Measurements from ENCODE around the gene PHC1. TPM values are rescaled to one million over a fixed set of nuclear protein-coding genes. Genes with fewer than 3 reads are reported as not detected.

Gene PHC1
- polyA plus RNA-seq, 1 donor (not counting 4 experiments of a cell fraction or from before 2014, with no cell fraction given): 11.0 TPM

- dilution Hi-C loops (cut with MboI; ENCODE audit: extremely low pct_ligation_motif_present, low sequenced_read_pairs): no loop called here
- peak overlapping the region; percentile 12 for H3K27ac ChIP-seq (ENCODE audit: control insufficient read depth, insufficient read depth, low read length)
- peaks cover 2% of the 10 kb centered on the region for H3K79me2 ChIP-seq (ENCODE audit: control insufficient read depth, insufficient read depth, low read length)
- H2AFZ ChIP-seq (ENCODE audit: control insufficient read depth, low read length): peak overlapping the region; percentile 98
- no peaks in the 10 kb centered on the region for H4K20me1 ChIP-seq (ENCODE audit: control insufficient read depth, extremely low read depth, insufficient read depth, low read length)
- peaks cover 0 to 7% of the 10 kb centered on the region in 2 experiments for H3K36me3 ChIP-seq (ENCODE audit: control insufficient read depth in 2 of 2, extremely low read depth in 1 of 2, insufficient read depth in 2 of 2, low read length in 2 of 2)
- H3K27me3 ChIP-seq (ENCODE audit: control insufficient read depth, extremely low read depth, insufficient read depth, low read length): no peaks in the 10 kb centered on the region
- H3K4me1 ChIP-seq (ENCODE audit: control insufficient read depth, extremely low read depth, insufficient read depth, low read length): peaks cover 22% of the 10 kb centered on the region
- DNase-seq (ENCODE audit: low read depth, low spot score) (no peak), FAIRE-seq (peak; percentile 75)
- peak overlapping the region; percentile 97 for H3K4me2 ChIP-seq (ENCODE audit: control insufficient read depth, extremely low read depth, insufficient read depth, low read depth, low read length)
- peak overlapping the region; percentile 51 to 85 (median 81) for H3K4me3 ChIP-seq (ENCODE audit: control insufficient read depth in 2 of 3, extremely low read depth in 1 of 3, insufficient read depth in 2 of 3, low read depth in 1 of 3, low read length in 3 of 3)
- H3K9me3 ChIP-seq (ENCODE audit: control insufficient read depth, low read depth, low read length): no peaks in the 10 kb centered on the region
- H3K9me1 ChIP-seq (ENCODE audit: control insufficient read depth, extremely low read depth, insufficient read depth, low read length): no peaks in the 10 kb centered on the region
- H3K9ac ChIP-seq (ENCODE audit: control insufficient read depth, extremely low read depth, insufficient read depth, low read length): peak overlapping the region; percentile 69
- TF ChIP-seq CTCF (optimal IDR thresholded peaks at IDR 0.05 in 1 of 3, IDR thresholded peaks at IDR 0.05 in 1 of 3, conservative IDR thresholded peaks at IDR 0.05 in 1 of 3; ENCODE audit: extremely low read depth in 1 of 3, insufficient read depth in 2 of 3, low read length in 3 of 3) (no peak), EZH2 (IDR thresholded peaks at IDR 0.05; ENCODE audit: low read length) (no peak)
Observed at GRCh38 chr12:8914716-8915526, 612 bp downstream of the PHC1 start.

- H3K4me2 ChIP-seq (ENCODE audit: control insufficient read depth, extremely low read depth, insufficient read depth, low read depth, low read length): no peak overlapping the region
- H2AFZ ChIP-seq (ENCODE audit: control insufficient read depth, low read length): no peak overlapping the region
- H4K20me1 ChIP-seq (ENCODE audit: control insufficient read depth, extremely low read depth, insufficient read depth, low read length): no peaks in the 10 kb centered on the region
- FAIRE-seq: no peak
- peaks cover 0 to 7% of the 10 kb centered on the region in 2 experiments for H3K36me3 ChIP-seq (ENCODE audit: control insufficient read depth in 2 of 2, extremely low read depth in 1 of 2, insufficient read depth in 2 of 2, low read length in 2 of 2)
- peaks cover 22% of the 10 kb centered on the region for H3K4me1 ChIP-seq (ENCODE audit: control insufficient read depth, extremely low read depth, insufficient read depth, low read length)
- H3K27ac ChIP-seq (ENCODE audit: control insufficient read depth, insufficient read depth, low read length): no peak overlapping the region
- TF ChIP-seq CTCF (optimal IDR thresholded peaks at IDR 0.05 in 1 of 3, IDR thresholded peaks at IDR 0.05 in 1 of 3, conservative IDR thresholded peaks at IDR 0.05 in 1 of 3; ENCODE audit: extremely low read depth in 1 of 3, insufficient read depth in 2 of 3, low read length in 3 of 3) (no peak), EZH2 (IDR thresholded peaks at IDR 0.05; ENCODE audit: low read length) (no peak)
- H3K27me3 ChIP-seq (ENCODE audit: control insufficient read depth, extremely low read depth, insufficient read depth, low read length): no peaks in the 10 kb centered on the region
- H3K9ac ChIP-seq (ENCODE audit: control insufficient read depth, extremely low read depth, insufficient read depth, low read length): no peak overlapping the region
- no peak overlapping the region for H3K4me3 ChIP-seq (ENCODE audit: control insufficient read depth in 2 of 3, extremely low read depth in 1 of 3, insufficient read depth in 2 of 3, low read depth in 1 of 3, low read length in 3 of 3)
- H3K9me3 ChIP-seq (ENCODE audit: control insufficient read depth, low read depth, low read length): no peaks in the 10 kb centered on the region
- no peak for DNase-seq (ENCODE audit: low read depth, low spot score)
- dilution Hi-C loops (cut with MboI; ENCODE audit: extremely low pct_ligation_motif_present, low sequenced_read_pairs): no loop called here
- H3K79me2 ChIP-seq (ENCODE audit: control insufficient read depth, insufficient read depth, low read length): peaks cover 2% of the 10 kb centered on the region
- no peaks in the 10 kb centered on the region for H3K9me1 ChIP-seq (ENCODE audit: control insufficient read depth, extremely low read depth, insufficient read depth, low read length)
Observed at GRCh38 chr12:8916154-8916553, 1.8 kb downstream of the PHC1 start.

All from keratinocyte (primary cell).